Progenitor cell of endocrine pancreas (in vitro differentiated cells): ENCODE data around the gene JSRP1. TPM values are rescaled to one million over a fixed set of nuclear protein-coding genes. Genes with fewer than 3 reads are reported as not detected.

Experiments
- DNase-seq: peaks from one replicate; pipeline ENCODE4 v3.0.0; 2021; ENCODE audit warnings: low spot score; ENCODE audit not compliant: unreplicated experiment
- H3K27ac Mint-ChIP-seq: 2 replicates; pipeline ENCODE4 v1.8.0; 2021; ENCODE audit warnings: mild to moderate bottlenecking, moderate library complexity, mixed read lengths
- H3K27me3 Mint-ChIP-seq: 2 replicates; pipeline ENCODE4 v1.8.0; 2021; ENCODE audit warnings: mixed read lengths
- H3K36me3 Mint-ChIP-seq: 2 replicates; pipeline ENCODE4 v1.8.0; 2022; ENCODE audit warnings: mixed read lengths; ENCODE audit not compliant: insufficient read depth
- H3K4me1 Mint-ChIP-seq: 2 replicates; pipeline ENCODE4 v1.8.0; 2021; ENCODE audit warnings: low read depth, mixed read lengths
- H3K4me3 Mint-ChIP-seq: 2 replicates; pipeline ENCODE4 v1.8.0; 2021; ENCODE audit warnings: low read depth, mild to moderate bottlenecking, moderate library complexity, mixed read lengths
- H3K9me3 Mint-ChIP-seq: 2 replicates; pipeline ENCODE4 v1.8.0; 2021; ENCODE audit warnings: low read depth, mixed read lengths
- total RNA-seq: library from RNA; stranded (reverse); gene quantifications from 2 replicates; pipeline ENCODE4 v1.2.1, GENCODE V29; 2021
- TF ChIP-seq, protein P1 (sequence below): fragments of 200-600 bp; sonication (generic); IDR thresholded peaks from one replicate; pipeline ENCODE4 v1.5.0; 2021; ENCODE audit warnings: antibody characterized with exemption, mild to moderate bottlenecking; ENCODE audit not compliant: unreplicated experiment

Gene JSRP1
- total RNA-seq, 1 donor from 2014 or later, result 1.6 TPM

DNA sequence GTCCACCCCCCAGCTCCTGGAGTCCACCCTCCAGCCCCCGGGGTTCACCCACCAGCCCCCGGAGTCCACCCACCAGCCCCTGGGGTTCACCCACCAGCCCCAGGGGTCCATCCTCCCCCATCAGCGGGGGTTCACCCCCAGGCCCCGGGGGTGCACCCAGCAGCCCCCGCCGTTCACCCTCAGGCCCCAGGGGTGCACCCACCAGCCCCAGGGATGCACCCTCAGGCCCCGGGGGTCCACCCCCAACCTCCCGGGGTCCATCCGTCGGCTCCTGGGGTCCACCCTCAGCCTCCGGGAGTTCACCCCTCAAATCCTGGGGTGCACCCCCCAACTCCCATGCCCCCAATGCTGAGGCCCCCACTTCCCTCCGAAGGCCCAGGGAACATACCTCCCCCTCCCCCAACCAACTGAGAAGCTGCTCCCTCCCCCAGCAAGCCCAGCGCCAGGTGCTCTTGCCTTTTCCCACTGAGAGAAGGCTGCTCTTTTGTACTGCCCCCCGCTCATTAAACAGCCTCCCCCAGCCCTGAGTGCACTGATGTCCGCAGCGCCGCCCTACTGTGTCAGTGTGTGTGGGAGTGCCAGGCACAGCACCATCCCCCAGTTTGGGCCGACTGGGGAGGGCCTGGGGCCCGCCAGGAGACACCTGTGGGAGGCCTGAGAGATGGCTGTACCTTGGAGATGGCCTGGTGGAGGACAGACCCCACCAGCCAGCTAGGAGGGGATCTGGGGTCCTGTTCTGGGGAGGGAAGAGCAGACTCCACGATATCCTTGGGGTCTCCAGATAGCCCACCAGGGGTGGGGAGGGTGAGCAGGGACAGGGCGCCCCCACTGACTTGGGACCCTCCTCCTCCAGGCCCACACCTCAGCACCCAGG lies 7.8 kb downstream of the JSRP1 start:
- H3K27ac Mint-ChIP-seq, result no peak overlapping the region
- no peaks in the 10 kb centered on the region for H3K4me1 Mint-ChIP-seq
- DNase-seq, result no peak
- no peak overlapping the region for H3K4me3 Mint-ChIP-seq
- TF ChIP-seq, protein P1, sequence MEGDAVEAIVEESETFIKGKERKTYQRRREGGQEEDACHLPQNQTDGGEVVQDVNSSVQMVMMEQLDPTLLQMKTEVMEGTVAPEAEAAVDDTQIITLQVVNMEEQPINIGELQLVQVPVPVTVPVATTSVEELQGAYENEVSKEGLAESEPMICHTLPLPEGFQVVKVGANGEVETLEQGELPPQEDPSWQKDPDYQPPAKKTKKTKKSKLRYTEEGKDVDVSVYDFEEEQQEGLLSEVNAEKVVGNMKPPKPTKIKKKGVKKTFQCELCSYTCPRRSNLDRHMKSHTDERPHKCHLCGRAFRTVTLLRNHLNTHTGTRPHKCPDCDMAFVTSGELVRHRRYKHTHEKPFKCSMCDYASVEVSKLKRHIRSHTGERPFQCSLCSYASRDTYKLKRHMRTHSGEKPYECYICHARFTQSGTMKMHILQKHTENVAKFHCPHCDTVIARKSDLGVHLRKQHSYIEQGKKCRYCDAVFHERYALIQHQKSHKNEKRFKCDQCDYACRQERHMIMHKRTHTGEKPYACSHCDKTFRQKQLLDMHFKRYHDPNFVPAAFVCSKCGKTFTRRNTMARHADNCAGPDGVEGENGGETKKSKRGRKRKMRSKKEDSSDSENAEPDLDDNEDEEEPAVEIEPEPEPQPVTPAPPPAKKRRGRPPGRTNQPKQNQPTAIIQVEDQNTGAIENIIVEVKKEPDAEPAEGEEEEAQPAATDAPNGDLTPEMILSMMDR, result no peak
- H3K9me3 Mint-ChIP-seq, result no peaks in the 10 kb centered on the region
- no peaks in the 10 kb centered on the region for H3K27me3 Mint-ChIP-seq
- peaks cover 5% of the 10 kb centered on the region for H3K36me3 Mint-ChIP-seq

DNA sequence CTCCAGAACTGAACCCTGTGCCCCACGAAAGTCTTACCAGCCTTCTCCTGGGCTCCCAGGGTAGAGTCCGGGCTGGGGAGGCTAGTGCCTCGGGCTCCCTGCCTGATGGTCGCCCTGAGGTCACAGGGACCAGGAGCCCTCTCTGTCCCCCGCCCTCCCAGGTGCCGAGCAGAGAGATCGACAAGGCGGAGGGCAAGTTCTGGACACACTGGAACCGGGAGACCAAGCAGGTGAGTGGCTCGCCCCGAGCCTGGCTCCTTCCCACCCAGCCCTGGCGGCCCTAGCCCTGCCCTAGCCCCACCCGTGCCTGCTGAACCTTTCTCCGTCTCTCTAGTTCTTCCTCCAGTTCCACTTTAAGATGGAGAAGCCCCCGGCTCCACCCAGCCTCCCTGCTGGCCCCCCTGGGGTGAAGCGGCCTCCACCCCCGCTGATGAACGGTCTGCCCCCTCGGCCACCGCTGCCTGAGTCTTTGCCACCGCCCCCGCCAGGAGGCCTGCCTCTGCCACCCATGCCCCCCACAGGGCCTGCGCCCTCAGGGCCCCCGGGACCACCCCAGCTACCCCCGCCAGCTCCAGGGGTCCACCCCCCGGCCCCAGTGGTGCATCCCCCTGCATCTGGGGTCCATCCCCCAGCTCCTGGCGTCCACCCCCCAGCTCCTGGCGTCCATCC lies 8.7 kb downstream of the JSRP1 start:
- H3K27me3 Mint-ChIP-seq, result no peaks in the 10 kb centered on the region
- TF ChIP-seq, protein P1, result no peak
- H3K9me3 Mint-ChIP-seq, result no peaks in the 10 kb centered on the region
- no peak overlapping the region for H3K4me3 Mint-ChIP-seq
- DNase-seq, result no peak
- H3K36me3 Mint-ChIP-seq, result peaks cover 5% of the 10 kb centered on the region
- no peaks in the 10 kb centered on the region for H3K4me1 Mint-ChIP-seq
- H3K27ac Mint-ChIP-seq, result no peak overlapping the region

DNA sequence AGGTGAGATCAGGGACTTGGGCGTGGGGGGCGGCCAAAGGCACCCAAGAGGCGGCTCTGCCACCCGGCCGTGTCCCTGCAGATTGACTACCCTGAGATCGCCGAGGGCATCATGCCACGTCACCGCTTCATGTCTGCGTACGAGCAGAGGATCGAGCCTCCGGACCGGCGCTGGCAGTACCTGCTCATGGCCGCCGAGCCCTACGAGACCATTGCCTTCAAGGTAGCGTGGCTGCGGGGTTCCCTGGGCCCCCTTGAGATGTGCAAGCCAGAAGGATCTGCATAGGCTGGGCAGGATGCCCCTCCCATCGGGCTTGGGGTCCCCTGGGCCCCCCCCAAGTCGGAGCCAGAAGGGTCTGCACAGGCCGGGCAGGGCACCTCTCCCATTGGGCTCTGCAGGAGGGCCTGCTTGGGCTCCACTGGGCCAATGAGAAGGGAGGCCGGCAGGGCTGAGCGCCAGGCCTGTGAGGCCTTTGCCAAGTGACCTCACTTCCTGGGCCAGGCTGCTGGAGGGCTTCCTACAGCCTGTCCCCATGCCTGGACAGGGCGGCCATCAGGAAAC lies 9.3 kb downstream of the JSRP1 start:
- H3K36me3 Mint-ChIP-seq, result peaks cover 5% of the 10 kb centered on the region
- peaks cover 2% of the 10 kb centered on the region for H3K4me1 Mint-ChIP-seq
- no peak for DNase-seq
- TF ChIP-seq, protein P1, result no peak
- no peaks in the 10 kb centered on the region for H3K9me3 Mint-ChIP-seq
- H3K27ac Mint-ChIP-seq, result no peak overlapping the region
- H3K4me3 Mint-ChIP-seq, result no peak overlapping the region
- H3K27me3 Mint-ChIP-seq, result no peaks in the 10 kb centered on the region

DNA sequence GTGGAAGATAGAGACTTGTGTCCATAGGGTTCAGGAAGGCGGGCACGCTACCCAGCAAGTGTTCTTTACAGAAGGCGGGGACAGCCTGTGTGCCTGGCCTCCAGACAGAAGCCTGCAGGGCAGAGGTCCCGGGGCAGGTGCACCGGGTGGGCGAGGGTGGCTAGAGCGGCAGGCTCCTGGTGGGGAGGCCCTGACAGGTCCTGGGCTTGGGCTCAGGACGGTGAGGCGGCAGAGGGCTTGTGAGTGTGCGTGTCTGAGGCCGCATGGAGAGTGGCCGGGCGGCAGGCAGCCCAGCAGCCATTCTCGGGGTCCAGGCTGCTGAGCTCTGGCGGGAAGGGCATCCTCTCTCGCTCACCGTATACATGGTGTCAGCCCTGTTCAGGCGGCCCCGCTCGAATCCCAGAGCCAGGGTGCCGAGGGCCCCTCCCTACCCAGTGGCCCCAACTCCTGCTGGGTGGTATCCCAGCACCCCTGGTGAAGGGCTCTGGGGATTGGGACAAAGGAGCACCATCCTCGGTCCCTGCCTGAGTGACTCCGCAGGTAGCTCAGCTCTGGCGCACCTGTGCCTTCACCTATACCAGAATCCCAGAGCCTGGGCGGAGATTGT lies 10.1 kb downstream of the JSRP1 start:
- Mint-ChIP-seq H3K9me3 (no peaks in the 10 kb centered on the region), H3K4me1 (peaks cover 2% of the 10 kb centered on the region), H3K4me3 (no peak overlapping the region), H3K27ac (no peak overlapping the region), H3K36me3 (peaks cover 5% of the 10 kb centered on the region), H3K27me3 (no peaks in the 10 kb centered on the region)
- DNase-seq, result no peak
- TF ChIP-seq, protein P1, result no peak

DNA sequence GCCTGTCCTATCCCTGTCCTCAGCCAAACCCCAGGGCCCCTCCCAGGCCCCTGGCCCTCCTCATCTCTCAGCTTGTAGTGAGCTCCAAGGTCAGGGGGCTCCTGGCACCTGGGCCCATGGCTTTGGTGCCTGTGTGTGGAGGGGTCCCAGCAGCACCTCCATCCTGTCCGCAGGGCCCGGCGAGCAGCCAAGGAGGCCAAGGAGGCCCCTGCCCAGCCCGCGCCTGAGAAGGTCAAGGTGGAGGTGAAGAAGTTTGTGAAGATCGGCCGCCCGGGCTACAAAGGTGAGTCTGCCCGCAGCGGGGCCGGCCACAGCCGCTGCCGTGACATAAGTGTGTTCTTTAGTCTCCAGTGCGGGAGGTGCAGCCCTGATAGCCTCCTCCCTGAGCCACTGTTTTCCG lies 10.9 kb downstream of the JSRP1 start:
- no peaks in the 10 kb centered on the region for H3K9me3 Mint-ChIP-seq
- TF ChIP-seq, protein P1, result no peak
- H3K36me3 Mint-ChIP-seq, result peaks cover 5% of the 10 kb centered on the region
- no peak overlapping the region for H3K27ac Mint-ChIP-seq
- no peak overlapping the region for H3K4me3 Mint-ChIP-seq
- no peak for DNase-seq
- peaks cover 9% of the 10 kb centered on the region for H3K4me1 Mint-ChIP-seq
- no peaks in the 10 kb centered on the region for H3K27me3 Mint-ChIP-seq
